Putamen (tissue), 1 donor: ENCODE measurements around the gene HPN.
"Not testable (repeated sequence)": the region's sequence is repeated elsewhere in the genome, so short reads cannot be mapped to it uniquely, and the experiment has no call there.

ENCODE experiments used
- DNase-seq: peaks from one replicate; pipeline ENCODE4 v3.0.0-alpha.2; 2016; ENCODE audit warnings: low spot score

The HPN gene

GRCh38 chr19:35009424-35010415 lies 31.8 kb upstream of the HPN start:
- no peak for DNase-seq

GRCh38 chr19:35011091-35011689 lies 30.3 kb upstream of the HPN start:
- no peak for DNase-seq

GRCh38 chr19:35011737-35012682 lies 29.5 kb upstream of the HPN start:
- DNase-seq, result no peak

GRCh38 chr19:35013041-35013819 lies 28.3 kb upstream of the HPN start:
- DNase-seq, result no peak

GRCh38 chr19:35013820-35014754 lies 27.4 kb upstream of the HPN start:
- DNase-seq, result no peak

GRCh38 chr19:35014774-35015173 lies 26.7 kb upstream of the HPN start:
- not testable (repeated sequence) for DNase-seq

GRCh38 chr19:35015270-35015953 lies 26.1 kb upstream of the HPN start:
- DNase-seq, result no peak

- DNase-seq, result no peak
Observed at GRCh38 chr19:35015954-35016351, 25.6 kb upstream of the HPN start.

- DNase-seq, result peak; percentile 45
Observed at GRCh38 chr19:35017507-35017906, 24.0 kb upstream of the HPN start.

- DNase-seq, result no peak
Observed at GRCh38 chr19:35018379-35018778, 23.1 kb upstream of the HPN start.

- DNase-seq, result no peak
Observed at GRCh38 chr19:35019144-35019543, 22.4 kb upstream of the HPN start.

- DNase-seq, result no peak
Observed at GRCh38 chr19:35021016-35021415, 20.5 kb upstream of the HPN start.

- no peak for DNase-seq
Observed at GRCh38 chr19:35021596-35021995, 19.9 kb upstream of the HPN start.

- no peak for DNase-seq
Observed at GRCh38 chr19:35022460-35022859, 19.1 kb upstream of the HPN start.

GRCh38 chr19:35023428-35023827 lies 18.1 kb upstream of the HPN start:
- DNase-seq, result no peak

- DNase-seq, result no peak
Observed at GRCh38 chr19:35024095-35024494, 17.4 kb upstream of the HPN start.

GRCh38 chr19:35025969-35026368 lies 15.6 kb upstream of the HPN start:
- no peak for DNase-seq

GRCh38 chr19:35026418-35026817 lies 15.1 kb upstream of the HPN start:
- DNase-seq, result no peak

- DNase-seq, result no peak
Observed at GRCh38 chr19:35027009-35027408, 14.5 kb upstream of the HPN start.
